ENCODE results near the gene SLC8A3. TPM values are rescaled to one million over a fixed set of nuclear protein-coding genes. Genes with fewer than 3 reads are reported as not detected.

Gene SLC8A3
- total RNA-seq, 1 donor from 2014 or later: 0.25 TPM

- intact Hi-C loops (cut with micrococcal nuclease): no loop called here
These were observed 67.2 kb downstream of the SLC8A3 start for GRCh38 chr14:70121521-70121920.

GRCh38 chr14:70118064-70118463, 70.7 kb downstream of the SLC8A3 start:
- intact Hi-C loops (cut with micrococcal nuclease): no loop called here

GRCh38 chr14:70116278-70116677, 72.5 kb downstream of the SLC8A3 start:
- intact Hi-C loops (cut with micrococcal nuclease): no loop called here

- intact Hi-C loops (cut with micrococcal nuclease): no loop called here
These were observed 74.1 kb downstream of the SLC8A3 start for GRCh38 chr14:70114621-70115156.

GRCh38 chr14:70113211-70113610, 75.5 kb downstream of the SLC8A3 start:
- intact Hi-C loops (cut with micrococcal nuclease): no loop called here

- intact Hi-C loops (cut with micrococcal nuclease): no loop called here
These were observed 80.3 kb downstream of the SLC8A3 start for GRCh38 chr14:70108419-70108818.

GRCh38 chr14:70107309-70107708, 81.4 kb downstream of the SLC8A3 start:
- intact Hi-C loops (cut with micrococcal nuclease): no loop called here

- intact Hi-C loops (cut with micrococcal nuclease): no loop called here
These were observed 88.7 kb downstream of the SLC8A3 start for GRCh38 chr14:70100071-70100470.

GRCh38 chr14:70098250-70098809, 90.4 kb downstream of the SLC8A3 start:
- intact Hi-C loops (cut with micrococcal nuclease): no loop called here

- intact Hi-C loops (cut with micrococcal nuclease): no loop called here
These were observed 91.0 kb downstream of the SLC8A3 start for GRCh38 chr14:70097576-70098249.

DNA sequence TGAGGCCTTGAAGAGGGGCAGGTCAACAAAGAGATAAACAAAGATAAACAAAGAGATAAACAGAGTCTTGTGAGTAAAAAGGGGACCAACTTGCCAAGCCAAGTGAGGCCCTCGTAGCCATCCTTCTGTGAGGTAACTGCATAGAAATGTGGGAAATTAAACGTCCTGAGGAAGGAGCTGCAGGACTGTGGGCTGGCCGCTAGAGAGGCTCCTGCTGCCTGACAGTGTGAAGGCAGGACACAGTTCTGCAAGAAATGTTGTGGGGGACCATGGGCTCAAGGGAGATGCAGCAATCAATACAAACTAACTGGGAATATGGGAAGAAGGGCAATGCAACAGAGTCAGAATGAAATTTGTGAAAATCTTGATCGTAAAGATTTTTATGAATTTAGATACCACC, 91.9 kb downstream of the SLC8A3 start:
- intact Hi-C loops (cut with micrococcal nuclease): no loop called here

GRCh38 chr14:70094631-70095030, 94.1 kb downstream of the SLC8A3 start:
- intact Hi-C loops (cut with micrococcal nuclease): no loop called here

- intact Hi-C loops (cut with micrococcal nuclease): no loop called here
These were observed 94.6 kb downstream of the SLC8A3 start for GRCh38 chr14:70094106-70094505.

DNA sequence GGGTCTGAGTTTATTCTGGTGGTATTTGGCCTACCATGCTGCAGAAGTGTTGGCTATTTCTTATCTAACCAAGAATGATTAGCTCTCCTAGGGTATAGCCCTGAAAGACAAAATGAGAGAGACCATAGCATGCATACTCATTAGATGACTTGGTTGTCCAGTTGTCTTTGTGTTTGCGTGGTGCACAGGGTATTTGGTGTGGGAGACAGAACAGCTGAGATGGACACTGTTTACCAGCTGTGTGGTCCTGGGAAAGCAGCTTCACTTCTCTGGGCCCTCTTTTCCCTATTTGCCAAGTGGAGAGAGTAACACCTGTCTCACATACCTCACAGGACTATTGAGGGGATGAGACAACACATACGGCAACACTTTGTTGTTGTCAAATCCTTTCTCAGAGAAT, 95.6 kb downstream of the SLC8A3 start:
- intact Hi-C loops (cut with micrococcal nuclease): no loop called here

DNA sequence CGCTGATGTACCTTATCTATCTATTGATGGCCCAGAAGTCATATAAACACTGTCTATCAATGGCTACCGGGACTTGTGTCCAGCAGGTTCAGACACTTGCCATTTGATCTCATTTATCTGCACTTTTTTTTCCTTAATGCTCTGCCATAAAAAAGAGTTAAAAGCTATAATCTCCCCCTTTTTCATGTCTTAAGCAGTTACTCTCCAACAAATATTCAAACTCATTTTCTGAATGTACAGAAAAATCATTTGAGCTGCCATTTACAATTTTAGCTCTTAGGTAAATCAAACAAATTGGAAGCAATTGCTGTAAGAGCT, 101.4 kb downstream of the SLC8A3 start:
- intact Hi-C loops (cut with micrococcal nuclease): loop anchor here (1.0 kb wide), 3 partner anchors 170 to 730 kb away; no protein-coding TSS in a partner anchor

GRCh38 chr14:70086685-70087379, 101.9 kb downstream of the SLC8A3 start:
- intact Hi-C loops (cut with micrococcal nuclease): loop anchor here (1.0 kb wide), 3 partner anchors 170 to 730 kb away; no protein-coding TSS in a partner anchor

GRCh38 chr14:70084226-70084625, 104.5 kb downstream of the SLC8A3 start:
- intact Hi-C loops (cut with micrococcal nuclease): no loop called here

DNA sequence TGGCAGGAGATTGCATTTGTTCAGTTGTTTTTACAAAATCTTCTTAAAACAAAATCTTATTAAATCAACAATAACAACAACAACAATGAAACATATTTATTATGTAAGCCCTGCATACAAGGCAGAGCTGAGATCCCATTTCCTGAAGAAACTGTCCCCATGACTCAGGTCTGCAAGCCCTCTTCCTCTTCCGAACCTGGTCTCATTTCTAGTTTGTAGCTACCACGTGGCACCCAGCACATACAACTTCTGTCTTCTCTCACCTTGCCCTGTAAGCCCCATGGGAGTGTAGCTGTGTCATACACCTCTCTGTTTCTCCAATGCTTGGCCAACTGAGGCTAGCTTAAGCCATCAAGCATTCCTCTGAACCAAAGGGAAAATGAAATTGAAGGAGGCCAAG, 106.4 kb downstream of the SLC8A3 start:
- intact Hi-C loops (cut with micrococcal nuclease): no loop called here

- intact Hi-C loops (cut with micrococcal nuclease): no loop called here
These were observed 108.7 kb downstream of the SLC8A3 start for GRCh38 chr14:70080076-70080475.

DNA sequence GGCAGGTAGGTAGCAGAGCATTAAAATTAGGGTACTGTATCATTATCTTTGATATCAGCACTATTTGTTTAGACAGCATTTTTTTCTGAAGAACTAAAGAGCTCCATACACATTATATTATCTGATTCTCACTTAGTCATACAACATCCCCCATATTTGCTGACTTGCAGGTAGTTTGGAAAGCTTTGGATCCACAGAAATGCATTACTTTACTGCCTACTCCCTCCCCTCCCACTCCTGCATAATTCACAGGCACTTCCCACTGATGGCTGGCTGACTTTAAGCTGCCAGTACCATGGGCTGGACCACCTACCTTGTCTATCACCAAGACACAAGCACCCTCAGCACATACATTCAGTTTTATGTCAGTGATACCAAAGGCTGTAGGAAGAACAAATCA, 110.4 kb downstream of the SLC8A3 start:
- intact Hi-C loops (cut with micrococcal nuclease): no loop called here

DNA sequence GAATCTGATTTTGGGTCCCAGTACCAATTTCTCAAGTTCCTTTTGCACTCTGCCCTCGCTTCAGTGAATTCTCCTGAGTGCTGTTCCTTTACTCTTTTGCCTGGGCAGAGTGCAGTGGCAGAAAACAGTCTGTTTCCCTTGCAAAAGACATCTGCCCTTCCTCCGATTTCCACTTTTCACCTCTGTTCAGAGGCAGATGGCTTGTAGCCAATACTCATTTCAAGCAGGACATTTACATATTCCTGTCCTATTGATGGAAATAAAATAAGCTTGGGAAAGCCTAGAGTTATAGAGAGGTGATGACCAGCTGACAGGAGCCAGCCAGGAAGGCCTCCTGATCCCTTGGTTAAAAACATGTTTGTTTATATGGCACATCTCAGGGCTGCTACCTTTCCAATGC, 111.0 kb downstream of the SLC8A3 start:
- intact Hi-C loops (cut with micrococcal nuclease): no loop called here

DNA sequence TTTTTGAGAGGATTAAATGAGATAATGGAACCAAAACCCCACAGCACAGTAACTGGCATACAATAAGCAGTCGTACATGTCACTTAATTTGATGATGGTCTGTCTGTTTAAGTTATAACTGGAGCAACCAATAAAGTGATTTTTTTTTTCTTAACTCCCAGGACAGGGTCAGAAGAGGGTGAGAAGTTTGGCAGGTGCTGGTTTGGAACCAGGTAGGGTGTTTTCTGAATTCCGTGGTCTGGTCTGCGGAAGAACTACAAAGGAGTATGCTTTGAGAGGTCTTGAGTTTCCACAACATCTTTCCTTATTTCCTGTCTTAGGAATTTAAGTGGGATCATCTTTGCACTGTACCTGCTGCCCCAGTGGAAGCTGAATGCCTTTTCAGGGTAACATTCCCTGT, 111.7 kb downstream of the SLC8A3 start:
- intact Hi-C loops (cut with micrococcal nuclease): no loop called here

All from T-helper 1 cell treated with Interleukin-12 subunit alpha and Interleukin-12 subunit beta and Interleukin-4 antibody, amounts not matched to agents 30 ng/mL and 1 ng/mL, for 36 hours (primary cell).